GM21390 (cell line): ENCODE measurements around the gene ST14.
A peak's percentile ranks its signal among the peaks of the same experiment; 100 is the strongest.

ENCODE experiments used
- ATAC-seq: cut with Tn5 transposase; IDR thresholded peaks from one replicate; pipeline ENCODE4 v1.9.1; 2021; ENCODE audit not compliant: unreplicated experiment

Gene ST14

GRCh38 chr11:130206141-130206540 is 46.6 kb downstream of the ST14 start:
- ATAC-seq, result no peak

- no peak for ATAC-seq
These were observed 48.9 kb downstream of the ST14 start for GRCh38 chr11:130208241-130209127.

GRCh38 chr11:130209128-130209932 is 49.7 kb downstream of the ST14 start:
- no peak for ATAC-seq

- ATAC-seq, result no peak
These were observed 50.6 kb downstream of the ST14 start for GRCh38 chr11:130209954-130210854.

- ATAC-seq, result no peak
These were observed 51.6 kb downstream of the ST14 start for GRCh38 chr11:130211144-130211543.

- no peak for ATAC-seq
These were observed 52.3 kb downstream of the ST14 start for GRCh38 chr11:130211781-130212401.

GRCh38 chr11:130212431-130212961 is 52.9 kb downstream of the ST14 start:
- ATAC-seq, result no peak

GRCh38 chr11:130213143-130213978 is 53.8 kb downstream of the ST14 start:
- peak; percentile 91 for ATAC-seq

GRCh38 chr11:130213979-130214281 is 54.3 kb downstream of the ST14 start:
- no peak for ATAC-seq

- no peak for ATAC-seq
These were observed 55.4 kb downstream of the ST14 start for GRCh38 chr11:130214861-130215530.

GRCh38 chr11:130215531-130216220 is 56.1 kb downstream of the ST14 start:
- no peak for ATAC-seq

- ATAC-seq, result no peak
These were observed 56.6 kb downstream of the ST14 start for GRCh38 chr11:130216221-130216550.

GRCh38 chr11:130216591-130217132 is 57.1 kb downstream of the ST14 start:
- ATAC-seq, result no peak

GRCh38 chr11:130217133-130218031 is 57.8 kb downstream of the ST14 start:
- no peak for ATAC-seq

GRCh38 chr11:130218501-130219070 is 59.0 kb downstream of the ST14 start:
- ATAC-seq, result no peak

GRCh38 chr11:130219148-130219547 is 59.6 kb downstream of the ST14 start:
- ATAC-seq, result no peak
